ACHN (cell line): Measurements from ENCODE around the gene TMED7.

Experiments
- DNase-seq: peaks from one replicate; pipeline ENCODE4 v3.0.0-alpha.2; 2015
- in situ Hi-C: cut with HindIII; loops from 2 replicates; pipeline ENCODE4 v1.10.0; 2017; ENCODE audit warnings: low sequenced_read_pairs, low pct_ligation_motif_present, low pct_unique_long_range_greater_than_20kb

The TMED7 gene

DNA sequence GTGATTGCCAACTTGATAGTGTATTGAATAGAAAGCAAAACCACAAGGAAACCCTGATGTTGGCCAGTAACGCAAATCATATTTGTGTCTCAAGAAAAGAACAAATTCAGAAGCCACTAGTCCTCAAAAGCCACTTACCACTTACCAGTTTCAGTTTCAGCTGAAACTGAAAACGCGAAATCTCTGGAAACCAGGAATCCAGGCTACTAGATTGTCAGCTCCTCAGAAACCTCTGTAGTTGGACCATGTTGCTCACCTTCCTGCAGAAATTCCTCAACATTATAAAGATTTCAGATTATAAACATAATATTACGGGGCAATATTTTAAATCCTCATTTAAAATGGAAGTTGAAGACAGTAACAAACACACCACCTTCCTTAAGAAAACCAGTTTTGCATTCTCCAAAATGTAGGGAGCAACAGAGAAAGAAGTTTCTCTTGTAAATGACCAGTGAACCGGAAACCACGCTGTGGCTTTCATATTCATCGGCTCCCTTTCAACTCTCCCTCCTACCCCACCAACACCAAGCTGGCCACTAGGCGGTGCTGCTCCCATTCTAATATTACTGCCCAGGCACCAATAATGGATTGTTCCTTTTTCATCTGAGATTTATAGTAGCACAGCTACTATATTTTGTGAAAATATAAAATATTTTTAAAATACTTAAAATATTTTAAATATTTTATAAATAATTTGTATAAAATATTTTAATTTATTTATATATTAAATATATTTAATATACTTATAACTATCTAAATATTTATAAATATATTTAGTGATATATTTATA is 8.7 kb upstream of the TMED7 start:
- DNase-seq, result peak; percentile 78
- in situ Hi-C loops, result no loop called here

DNA sequence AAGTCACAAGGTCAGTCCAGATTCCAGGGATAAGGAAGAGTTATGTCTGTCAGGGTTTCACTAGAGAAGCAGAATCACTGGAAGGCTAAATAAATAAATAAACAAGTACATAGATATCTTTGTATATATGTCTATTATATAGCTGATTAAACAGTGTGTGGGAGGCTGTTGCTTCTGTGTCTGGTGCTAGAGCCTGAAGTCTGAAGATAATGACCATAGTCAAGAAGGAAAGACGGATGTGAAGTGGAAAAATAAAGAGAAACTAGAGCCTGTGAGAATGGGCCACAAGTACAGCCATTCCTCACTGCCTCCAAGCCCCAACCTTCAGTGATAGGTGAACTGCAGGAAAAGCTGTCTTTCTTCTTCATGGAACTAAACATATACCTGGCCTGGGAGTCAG is 4.1 kb upstream of the TMED7 start:
- in situ Hi-C loops, result no loop called here
- no peak for DNase-seq

- in situ Hi-C loops, result no loop called here
- no peak for DNase-seq
These were observed 1.5 kb upstream of the TMED7 start for GRCh38 chr5:115627295-115627865.

- in situ Hi-C loops, result no loop called here
- DNase-seq, result no peak
These were observed 598 bp upstream of the TMED7 start for GRCh38 chr5:115626445-115626823.

DNA sequence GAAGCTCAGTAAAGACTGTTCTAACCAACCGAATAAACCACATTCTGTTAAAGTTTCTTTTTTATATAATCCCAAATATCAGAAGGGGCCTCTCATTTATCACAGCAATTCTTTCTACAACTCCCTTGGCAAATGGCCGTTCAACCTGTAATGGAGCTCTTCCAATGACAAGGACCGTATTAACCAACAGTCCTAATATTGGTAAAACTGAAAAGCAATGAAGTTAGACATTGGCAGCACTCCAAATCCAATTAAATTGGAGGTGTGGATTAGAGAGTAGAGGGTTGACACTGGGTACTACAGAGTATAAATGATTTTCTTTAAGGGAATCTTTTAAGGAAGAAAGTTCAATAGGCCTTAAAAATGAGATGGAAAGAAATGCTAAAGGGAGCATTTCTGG is 842 bp downstream of the TMED7 start:
- DNase-seq, result no peak
- in situ Hi-C loops, result no loop called here

DNA sequence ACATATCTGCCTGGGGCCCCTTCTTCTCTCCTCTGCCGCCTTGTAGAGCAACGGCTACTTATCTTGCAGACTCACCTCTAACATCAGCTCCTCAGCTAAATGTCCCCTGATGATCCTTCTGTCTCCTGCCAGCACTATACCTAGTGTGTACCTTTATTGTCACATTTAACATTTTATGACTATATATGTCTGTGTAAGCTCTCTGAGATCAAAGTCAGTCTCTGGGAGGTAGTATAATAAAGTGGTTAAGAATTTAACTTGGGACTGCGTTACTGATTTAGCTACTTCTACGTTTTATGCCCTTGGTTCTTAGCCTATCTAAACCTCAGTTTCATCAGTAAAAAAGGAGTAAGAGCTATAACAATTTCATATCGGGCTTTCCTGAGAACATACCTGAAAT is 2.2 kb downstream of the TMED7 start:
- in situ Hi-C loops, result no loop called here
- no peak for DNase-seq

DNA sequence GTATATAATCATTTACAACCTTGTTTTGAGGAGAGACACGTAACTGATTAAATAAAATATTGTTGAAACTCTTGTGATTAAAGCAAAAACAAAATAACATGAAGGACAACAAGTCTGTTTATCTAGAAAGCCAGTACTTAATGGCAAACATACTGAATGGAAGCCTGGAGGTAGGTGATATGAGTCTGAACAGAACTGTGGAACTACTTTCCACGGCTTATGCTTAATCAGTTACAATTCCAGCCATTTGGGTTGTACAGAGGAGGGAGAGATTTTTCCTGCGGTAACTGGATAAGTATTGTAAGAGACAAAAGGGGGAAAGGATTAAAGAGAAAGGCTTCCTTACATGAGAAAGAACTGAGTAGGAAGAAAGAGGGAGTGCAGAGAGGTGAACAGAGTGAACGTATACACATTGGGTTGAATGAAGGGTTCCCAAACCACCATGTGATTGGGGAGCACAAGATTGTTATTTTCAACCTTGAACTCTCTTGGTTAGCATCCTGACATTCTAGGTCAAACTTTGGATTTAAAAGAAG is 4.4 kb downstream of the TMED7 start:
- DNase-seq, result no peak
- in situ Hi-C loops, result no loop called here

- in situ Hi-C loops, result no loop called here
- DNase-seq, result no peak
These were observed 8.9 kb downstream of the TMED7 start for GRCh38 chr5:115616892-115617291.

DNA sequence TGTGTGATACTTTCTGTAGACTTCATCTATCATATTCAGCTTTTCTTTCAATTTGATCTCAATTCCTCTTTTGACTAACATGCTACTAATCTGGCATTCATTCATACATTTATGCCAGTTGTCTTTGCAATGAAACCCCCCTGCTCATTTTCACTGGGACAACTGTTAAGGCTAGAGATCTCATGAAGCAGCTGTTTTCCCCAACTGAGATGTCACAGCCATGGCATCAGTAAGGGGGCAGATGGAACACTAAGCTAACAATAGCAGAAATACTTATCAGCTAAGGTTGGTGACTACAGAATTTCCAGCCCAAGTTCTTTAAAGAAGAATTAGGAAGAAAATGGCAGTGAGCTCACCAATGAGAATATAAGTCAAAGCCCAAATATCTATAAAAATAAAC is 9.4 kb downstream of the TMED7 start:
- in situ Hi-C loops, result no loop called here
- no peak for DNase-seq

GRCh38 chr5:115611873-115612272 is 14.0 kb downstream of the TMED7 start:
- in situ Hi-C loops, result no loop called here
- no peak for DNase-seq

DNA sequence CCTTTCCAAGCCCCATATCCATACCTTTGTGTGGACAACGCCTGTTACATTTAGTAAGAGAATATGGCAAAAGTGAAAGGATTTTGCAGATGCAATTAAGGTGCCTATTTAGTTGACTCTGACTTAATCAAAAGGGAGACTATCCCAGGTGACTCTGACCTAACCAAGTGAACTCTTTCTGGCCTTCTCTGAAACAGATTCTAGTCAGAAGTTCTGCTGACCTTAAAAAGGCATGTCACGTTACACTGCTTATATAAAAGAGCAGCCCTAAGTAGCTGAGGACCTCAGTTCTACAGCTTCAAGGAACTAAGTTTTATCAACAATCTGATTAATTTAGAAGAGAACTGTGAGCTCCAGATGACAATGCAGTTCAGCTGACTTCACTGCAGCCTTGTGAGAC is 17.9 kb downstream of the TMED7 start:
- in situ Hi-C loops, result no loop called here

DNA sequence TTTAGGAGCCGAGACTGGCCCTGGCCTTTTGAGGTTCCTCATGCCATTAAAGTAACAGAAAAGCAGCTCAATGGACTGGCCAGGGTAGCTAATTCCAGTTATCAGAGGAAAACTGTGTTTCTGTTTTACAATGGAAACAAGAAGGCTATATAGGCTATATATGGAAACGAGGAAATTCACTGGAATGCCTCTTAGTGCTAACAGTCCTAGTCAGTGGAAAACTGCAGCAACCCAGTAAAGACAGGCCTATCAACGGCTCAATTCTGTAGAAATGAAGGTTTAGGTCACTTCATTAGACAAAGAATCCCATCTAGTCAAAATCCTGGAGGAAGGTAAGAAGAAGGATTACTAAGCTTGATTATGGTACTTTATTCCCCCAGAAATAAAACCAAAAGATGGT is 20.4 kb downstream of the TMED7 start:
- in situ Hi-C loops, result no loop called here
- DNase-seq, result no peak

More for the DNA sequence above, 17.9 kb downstream of the TMED7 start:
- DNase-seq, result no peak

DNA sequence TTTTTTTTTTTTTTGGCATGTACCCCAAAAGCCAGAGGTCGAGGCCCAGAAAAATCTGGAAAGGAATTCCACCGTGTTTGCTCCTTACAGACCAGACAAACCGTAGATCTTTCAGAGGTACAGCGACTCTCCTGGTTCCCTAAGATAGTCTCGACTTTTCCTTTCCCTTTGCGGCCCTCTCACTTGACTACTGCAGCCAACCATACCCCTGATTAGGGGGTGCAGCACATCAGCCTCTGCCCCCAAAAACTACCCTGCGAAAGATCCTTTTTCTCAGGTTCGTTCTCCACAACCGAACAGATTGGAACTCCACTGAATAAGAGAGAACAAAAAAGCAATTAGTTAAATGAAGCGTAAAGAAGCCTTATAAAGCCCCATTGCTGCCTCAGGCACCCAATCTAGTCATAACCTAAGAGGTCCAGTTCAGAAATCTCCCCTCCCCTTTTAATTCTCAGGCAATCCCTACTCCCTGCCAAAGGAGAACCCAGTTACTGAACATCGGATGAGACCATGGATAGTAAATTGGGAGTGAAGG is 23.2 kb downstream of the TMED7 start:
- in situ Hi-C loops, result no loop called here
- no peak for DNase-seq

GRCh38 chr5:115601701-115602590 is 23.9 kb downstream of the TMED7 start, which contains the start of gene TICAM2:
TSS of gene TICAM2 (minus strand) at chr5:115602479. CDS start at chr5:115581256, 21,223 bp downstream.
- peak; percentile 44 for DNase-seq

DNA sequence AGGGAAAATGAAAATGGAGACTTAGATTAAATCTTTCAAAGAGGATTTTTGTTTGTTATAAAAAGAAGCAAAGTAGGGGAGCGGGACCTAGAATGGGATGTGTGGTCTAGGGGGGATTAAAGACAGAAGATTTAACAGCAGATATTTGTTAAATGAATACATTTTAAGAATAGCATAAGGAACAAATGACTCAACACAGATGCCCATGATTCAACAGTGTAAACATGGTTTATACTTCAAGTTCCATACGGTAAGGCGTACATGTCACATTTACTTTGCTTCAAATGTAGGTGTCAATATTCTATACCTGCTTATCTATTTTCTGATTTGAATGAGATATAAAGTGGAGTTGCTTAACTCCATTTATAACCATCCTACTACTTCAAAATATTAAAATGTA is 25.1 kb downstream of the TMED7 start:
- no peak for DNase-seq
- in situ Hi-C loops, result no loop called here

More at GRCh38 chr5:115601701-115602590, 23.9 kb downstream of the TMED7 start, which contains the start of gene TICAM2:
- in situ Hi-C loops, result no loop called here

- no peak for DNase-seq
- in situ Hi-C loops, result no loop called here
These were observed 25.9 kb downstream of the TMED7 start for GRCh38 chr5:115599924-115600323.

DNA sequence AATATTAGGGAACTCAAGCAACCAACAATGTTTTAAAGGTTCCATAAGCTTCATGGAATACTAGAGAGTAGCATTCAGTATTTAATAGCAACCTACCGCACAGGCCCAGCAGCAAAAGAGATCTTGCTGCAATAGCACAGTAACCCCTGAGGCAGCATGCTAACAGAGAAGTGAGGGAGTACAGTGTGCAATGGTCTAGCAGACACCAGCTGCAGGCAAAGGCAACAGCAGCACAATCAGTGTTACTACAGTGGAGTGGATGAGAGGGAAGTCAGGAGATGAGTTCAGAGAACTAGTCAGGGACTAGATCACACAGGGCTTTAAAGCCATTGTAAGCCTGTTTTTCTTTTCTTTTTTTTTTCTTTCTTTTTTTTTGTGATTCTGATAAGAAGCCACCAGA is 26.3 kb downstream of the TMED7 start:
- in situ Hi-C loops, result no loop called here
- peak; percentile 14 for DNase-seq

GRCh38 chr5:115594128-115595047 is 31.4 kb downstream of the TMED7 start:
- DNase-seq, result no peak

More at GRCh38 chr5:115594128-115595047, 31.4 kb downstream of the TMED7 start:
- in situ Hi-C loops, result no loop called here
